Activated naive CD4-positive, alpha-beta T cell treated with Interleukin-2 at 50 U/mL for 16 hours (primary cell): Measurements from ENCODE around the gene ELFN1.
"Not testable (repeated sequence)": the region's sequence is repeated elsewhere in the genome, so short reads cannot be mapped to it uniquely, and the experiment has no call there.

Experiments
- DNase-seq: peaks from one replicate; pipeline ENCODE4 v3.0.0-alpha.2; 2020

The ELFN1 gene

DNA sequence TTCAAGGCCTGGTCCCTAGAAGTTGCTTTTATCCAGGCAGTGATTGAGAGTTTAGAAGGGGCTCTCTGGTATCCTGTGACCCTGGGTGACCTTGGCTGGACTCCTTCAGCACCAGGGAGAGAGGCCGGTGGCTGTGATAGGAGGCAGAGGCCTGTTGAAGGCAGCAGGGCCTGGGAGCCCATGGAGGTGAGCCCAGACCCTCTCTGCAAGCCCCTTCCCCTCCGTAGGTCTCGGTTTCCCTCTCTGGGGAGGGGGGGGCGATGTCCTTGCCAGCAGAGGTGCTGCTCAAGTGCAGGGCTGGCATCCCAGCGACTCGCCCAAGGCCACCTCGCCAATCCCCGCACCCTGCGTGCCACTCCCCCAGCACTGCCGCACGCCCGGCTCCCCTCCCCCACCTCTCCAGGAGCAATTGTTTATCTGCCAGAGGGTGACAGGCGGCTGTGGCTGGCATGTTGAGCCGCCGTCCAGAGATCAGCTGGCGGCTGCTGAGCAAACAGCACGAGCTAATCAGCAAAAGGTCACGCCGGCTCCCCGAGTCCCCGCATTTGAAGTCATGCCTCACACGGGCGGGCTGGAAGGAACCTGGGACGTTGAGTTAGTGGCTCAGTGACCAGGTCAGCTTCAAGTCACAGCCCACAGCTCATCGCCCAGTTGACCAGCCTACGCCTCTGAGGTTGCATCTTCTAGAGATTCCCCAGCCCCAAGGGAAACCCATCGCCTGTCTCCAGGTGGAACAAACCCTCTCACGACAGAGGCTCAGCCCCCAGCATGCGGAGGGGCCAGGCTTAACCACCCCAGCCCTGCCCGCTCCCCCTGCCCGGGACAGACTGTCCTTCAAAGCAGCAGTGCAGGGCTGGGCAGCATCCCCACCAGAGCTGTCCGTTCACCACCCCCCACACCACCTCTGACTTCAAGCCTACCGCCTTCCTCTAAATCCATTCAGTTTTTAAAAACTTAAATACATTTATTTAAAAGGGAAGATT is 43.7 kb downstream of the ELFN1 start:
- no peak for DNase-seq

DNA sequence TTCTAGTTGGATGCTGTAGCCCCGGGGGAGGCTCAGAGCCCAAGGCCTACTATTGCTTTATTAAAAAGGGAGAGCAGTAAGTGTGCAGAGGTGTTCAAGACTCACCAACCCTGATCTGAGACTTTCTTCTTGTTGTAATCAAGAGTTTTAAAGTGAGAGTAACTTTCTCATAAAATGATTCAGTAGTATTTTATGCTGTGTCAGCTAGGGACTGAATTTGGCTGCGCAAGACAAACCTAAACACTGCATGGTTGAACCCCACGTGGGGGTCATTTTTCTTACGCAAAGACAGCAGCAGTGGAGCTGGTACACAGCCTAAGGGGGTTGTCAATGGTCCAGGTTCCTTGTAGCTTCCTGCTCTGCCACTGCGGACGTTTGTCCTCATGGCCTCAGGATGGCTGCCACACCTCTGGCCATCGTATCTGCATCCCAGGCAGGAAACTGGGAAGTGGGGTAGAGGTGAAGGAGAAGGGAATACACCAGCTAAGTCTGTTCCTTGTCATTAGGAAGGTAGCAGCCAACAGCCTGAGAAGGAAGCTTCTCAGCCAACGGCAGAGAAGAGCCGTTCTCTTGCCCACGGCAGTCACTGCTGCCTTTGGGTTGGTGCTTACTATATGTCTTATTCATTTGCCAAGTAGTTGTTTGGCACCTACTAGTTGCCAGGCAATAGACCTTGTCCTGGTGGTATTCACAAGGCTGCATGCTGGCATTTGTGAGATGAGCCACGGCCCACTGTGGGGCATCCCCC is 44.7 kb downstream of the ELFN1 start:
- no peak for DNase-seq

DNA sequence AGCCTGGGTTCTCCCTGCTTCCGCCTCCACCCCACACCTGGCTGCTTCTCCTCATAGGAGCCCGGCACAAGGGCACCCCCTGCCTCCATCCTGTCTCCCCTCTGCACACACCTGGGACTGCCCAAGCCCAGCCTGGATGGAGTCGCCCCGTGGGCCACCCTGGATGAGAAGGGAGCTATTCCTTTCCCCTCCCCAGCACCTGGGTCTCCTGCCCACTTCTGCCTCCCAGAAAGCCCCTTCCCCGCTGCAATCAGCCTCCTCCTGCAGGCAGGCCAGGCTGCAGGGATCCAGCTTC is 45.2 kb downstream of the ELFN1 start:
- DNase-seq: no peak

DNA sequence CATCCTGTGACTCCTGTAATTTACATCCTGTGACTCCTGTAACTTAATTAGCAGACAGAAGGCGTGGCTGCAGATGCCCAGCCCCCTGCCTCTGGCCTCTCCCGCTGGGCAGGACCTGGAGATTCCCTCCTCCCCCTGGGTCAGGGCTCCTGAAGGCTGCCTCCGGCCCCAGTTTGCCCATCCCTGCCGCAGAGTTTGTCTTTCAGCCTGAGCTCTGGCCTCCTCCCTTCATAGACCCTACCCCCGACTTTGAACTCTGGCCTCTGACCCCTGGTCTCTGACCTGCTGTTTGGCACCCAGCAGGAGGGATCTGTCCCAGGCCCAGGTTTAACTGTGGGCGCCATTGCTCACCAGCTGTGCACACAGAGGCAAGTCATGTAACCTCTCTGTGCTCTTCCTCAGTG is 45.6 kb downstream of the ELFN1 start:
- no peak for DNase-seq

DNA sequence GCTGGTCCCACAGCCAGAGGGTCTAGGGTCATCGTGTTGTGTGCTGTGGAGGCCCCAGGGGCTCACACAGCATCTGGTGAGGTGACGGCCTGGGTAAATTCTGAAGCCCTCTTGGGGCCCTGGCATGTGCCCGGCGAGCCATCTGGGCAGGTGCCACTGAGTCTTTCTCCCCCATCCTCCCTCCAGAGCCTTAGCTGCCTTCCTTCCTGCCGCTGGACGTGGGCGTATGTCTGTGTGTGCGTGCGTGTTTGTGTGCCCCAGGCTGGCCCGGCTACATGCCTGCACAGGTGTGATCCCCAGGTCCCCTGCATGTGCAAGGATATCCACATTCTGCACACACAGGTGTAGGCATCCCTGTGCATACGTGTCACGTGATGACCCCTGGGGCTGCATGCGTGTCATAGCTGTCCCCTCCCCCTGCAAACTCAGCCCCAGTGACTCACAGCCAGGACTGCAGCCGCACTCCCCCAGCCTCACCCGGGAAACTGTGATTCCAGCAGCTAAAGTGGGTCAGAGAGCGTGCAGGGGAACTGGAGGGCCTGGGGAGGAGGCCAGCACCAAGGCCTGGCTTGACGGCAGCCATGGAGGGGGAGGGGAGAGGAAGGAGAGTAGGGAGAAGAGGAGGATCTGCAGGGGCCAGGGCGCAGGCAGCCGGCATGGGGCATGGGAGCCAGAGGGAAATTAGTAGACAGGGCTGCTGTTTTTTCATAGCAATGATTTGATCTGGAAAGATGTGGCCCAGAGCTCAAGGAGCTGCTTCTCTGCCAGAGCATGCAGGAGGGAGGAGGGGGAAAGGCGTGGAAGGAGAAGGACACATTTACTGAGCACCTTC is 46.4 kb downstream of the ELFN1 start:
- no peak for DNase-seq

DNA sequence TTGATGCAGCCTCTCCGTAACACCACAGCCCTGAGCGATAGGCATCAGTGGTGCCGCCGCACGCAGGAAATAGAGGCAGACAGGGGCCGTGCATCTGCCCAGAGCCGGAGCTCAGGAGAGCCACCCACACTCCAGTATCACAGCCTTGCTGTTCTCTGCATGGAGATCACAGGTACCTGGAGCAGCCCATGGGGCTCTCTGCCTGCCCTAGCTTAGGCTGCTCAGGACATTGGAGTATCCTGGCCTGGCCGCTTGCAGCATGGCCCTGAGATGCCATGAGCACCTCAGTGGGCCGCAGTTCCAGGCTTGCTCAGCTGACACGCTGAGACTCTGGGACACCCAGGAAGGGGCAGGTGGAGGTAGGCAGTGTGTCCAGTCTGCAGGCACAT is 47.0 kb downstream of the ELFN1 start:
- no peak for DNase-seq

DNA sequence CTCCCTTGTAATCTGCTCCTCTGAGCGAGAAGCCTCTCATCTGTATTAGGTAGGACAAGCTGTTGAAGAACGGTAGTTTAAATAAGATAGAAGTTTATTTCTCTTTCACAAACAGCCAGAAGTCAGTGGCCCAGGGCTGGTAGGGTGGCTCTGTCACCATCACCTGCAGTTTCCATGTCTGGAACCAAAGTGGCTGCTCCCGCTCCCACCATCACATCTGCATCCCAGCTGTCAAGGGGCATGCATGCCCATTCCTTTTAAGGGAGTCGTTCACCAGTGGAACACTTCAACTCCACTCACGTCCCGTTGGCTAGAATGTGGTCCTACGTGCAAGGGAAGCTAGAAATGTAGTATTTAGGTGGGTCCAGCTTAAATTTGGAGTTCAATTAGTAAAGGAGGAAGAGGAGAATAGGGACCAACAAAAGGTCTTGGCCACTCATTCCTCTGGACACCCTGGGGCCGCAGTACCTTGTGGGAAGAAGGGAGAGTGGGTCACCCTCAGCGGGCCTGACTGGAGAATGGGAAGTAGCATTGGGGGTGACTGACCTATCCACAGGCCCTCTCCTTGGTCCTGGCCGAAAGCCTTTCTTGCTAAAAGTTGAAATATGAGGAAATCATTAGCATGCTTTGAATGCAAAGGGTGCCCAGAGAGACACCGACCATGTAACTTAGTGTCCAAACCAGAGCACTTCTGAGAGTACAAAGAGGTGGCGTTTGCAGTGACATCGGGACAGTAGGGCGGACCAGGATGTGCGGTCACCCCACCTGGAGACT is 48.0 kb downstream of the ELFN1 start:
- DNase-seq: no peak

DNA sequence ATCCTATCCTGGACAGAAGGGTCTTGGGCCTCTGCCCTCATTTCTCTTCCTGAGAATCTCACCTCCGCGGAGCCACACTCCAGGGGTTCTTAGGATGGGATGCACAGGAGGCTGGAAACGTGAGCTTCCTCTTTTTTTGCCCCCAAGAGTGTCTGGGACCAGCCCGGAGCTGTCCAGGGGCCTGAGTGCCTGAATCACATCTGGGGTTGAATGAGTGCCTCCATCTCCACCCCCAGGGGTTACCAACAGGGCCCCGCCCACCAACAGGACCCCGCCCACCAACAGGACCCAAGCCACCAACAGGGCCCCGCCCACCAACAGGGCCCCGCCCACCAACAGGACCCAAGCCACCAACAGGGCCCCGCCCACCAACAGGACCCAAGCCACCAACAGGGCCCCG is 48.8 kb downstream of the ELFN1 start:
- DNase-seq: not testable (repeated sequence)

DNA sequence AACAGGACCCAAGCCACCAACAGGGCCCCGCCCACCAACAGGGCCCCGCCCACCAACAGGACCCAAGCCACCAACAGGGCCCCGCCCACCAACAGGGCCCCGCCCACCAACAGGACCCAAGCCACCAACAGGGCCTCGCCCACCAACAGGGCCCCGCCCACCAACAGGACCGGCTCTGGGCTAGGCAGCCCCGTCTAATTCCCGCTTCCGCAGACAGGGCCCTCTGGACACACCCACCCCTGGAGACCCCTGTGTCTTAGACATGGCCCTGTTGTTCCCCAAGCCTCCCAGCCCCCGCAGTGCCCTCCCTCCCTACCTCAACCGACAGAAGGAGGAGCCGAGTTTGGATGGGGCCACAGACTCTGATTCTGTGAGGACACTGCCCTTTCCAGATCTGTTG is 49.2 kb downstream of the ELFN1 start:
- DNase-seq: not testable (repeated sequence)

DNA sequence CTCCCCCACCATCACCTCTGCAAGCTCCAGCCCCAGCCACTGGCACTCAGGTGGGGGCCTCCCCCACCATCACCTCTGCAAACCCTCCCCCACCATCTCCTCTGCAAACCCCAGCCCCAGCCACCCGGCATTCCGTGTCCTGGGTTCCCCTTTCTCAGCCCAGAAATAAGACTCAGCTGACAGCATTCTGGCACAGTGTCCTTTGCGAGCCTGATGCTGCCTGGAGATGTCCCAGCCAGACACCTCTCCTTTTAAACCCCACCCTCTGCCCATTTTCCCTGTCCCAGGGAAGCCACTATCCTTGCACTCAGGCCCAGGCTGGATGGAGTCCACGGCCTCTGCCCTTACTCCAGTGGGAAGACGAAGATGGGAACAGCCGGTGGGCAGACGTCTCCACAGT is 49.8 kb downstream of the ELFN1 start:
- no peak for DNase-seq

DNA sequence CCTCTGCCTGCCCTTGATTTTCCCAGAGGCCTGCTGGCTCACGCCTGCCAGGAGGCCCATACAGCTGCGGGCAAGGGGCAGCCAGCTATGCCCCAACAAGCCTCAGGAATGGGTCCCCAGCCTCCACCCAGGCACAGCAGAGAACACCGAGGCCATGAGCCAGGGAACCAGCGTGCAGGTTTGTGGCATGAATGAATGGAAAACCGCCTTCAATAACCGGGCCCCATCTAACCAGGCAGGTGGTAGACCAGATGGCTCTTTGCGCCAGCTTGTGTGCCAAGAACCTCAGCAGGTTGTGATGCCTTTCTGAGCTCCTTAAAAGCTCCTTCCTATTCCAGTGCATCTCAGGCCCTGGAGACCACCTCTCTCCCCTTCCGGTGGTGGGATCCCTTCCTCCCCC is 50.2 kb downstream of the ELFN1 start:
- no peak for DNase-seq

DNA sequence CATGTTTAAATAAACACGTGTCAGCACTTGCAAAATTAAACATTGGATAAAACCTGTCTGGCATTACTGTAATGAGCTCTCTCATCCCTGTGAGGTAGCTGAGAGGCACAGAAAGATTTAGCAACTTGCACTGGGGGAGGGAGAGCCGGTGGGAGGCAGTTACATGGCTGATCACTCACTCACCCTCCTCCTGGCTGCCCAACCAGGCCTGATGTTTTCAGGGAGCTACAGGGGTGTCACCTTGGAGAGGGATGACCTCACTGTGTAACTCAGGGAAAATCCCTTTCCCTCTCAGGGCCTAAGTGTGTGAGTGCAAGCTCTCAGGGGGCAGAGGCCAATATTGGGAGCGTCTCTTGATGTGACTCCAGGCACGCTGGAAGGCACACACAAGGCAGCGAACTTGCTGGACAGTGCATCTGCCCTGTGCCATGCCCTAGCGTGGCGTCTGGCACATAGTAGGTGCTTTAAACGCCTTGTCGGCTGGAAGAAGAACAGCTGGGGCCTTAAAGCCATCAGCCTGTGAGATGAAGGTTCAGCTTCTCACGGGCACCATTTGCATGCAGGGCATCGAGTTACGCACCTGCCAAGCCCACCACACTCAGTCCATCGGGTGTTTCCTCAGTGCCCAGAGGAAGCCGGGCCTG is 51.1 kb downstream of the ELFN1 start:
- DNase-seq: no peak

DNA sequence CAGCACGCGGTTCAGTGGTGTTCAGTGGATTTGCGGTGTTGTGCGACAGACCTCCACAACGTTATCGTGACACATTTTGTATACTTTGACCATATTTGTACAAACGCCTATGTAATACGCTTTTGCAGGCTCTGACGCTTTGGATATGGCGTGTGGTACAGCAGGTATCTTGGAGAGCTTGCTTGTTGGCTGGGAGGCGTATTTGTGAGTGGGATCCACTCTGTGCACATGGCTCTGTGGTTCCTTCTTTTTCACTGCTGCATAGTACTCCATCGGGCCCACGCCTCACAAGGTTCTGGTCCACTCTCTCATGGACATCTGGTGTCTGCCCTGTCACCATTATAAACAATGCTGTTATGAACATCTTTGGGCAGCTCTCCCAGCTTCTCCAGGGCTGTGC is 53.2 kb downstream of the ELFN1 start:
- no peak for DNase-seq

DNA sequence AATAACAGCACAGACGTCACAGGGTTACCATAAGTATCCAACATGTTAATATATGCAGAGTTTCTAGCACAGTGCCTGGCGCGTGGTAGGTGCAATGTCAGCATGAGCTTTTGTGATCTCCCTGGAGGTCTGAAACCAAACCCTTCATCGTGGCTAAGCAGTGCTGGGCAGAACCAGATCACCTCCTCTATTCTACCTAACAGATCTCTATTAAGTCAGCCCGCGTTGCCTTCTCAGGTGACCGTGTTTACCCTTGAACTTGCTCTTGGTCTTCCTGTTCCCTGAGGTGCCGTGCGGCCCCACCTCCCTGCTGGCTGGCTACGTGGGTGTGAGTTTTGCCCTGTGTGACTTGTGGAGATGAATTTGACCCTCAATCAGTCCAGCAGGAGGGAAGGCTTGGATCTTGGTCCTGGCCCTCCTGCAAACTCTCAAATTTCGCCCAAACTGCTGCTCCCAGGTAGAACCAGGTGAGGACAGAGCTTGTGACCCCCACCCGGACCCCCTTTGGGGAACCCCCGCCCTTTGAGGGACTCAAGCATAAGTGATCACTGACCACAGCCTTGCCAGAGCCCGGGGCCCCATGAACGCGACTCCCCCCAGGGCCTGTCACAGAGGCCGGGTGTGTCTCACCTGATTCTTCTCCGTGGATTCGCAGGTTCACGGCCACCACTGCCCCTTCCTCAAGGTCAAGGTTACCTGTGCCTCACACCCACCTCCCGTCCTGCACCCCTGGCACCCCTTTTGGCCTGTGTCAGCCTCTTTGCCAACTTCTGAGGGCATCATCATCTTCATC is 54.2 kb downstream of the ELFN1 start:
- DNase-seq: no peak

DNA sequence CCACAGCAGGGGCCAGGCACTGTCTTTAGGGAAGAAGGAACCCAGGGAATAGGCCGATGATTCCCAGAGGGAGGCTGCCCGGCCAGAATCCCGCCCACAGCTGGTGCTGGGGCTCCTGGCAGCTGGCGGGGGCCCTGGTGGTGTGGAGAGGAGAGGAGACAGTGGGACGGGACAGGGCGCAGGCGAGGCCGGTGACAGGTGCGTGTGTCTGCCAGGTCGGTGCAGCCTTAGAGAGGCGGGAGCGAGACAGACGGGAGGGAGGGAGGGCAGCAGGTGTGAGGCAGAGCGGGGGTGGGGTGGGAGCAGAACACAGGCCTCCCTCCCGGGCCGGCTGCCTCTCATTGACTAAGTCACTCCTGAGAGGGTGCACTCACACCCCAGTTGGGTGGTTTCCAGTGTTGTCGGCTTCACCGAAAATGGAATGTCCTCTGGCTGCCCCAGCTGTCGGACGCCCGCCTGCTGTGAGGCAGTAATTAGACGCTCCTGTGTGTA is 55.2 kb downstream of the ELFN1 start:
- DNase-seq: no peak

DNA sequence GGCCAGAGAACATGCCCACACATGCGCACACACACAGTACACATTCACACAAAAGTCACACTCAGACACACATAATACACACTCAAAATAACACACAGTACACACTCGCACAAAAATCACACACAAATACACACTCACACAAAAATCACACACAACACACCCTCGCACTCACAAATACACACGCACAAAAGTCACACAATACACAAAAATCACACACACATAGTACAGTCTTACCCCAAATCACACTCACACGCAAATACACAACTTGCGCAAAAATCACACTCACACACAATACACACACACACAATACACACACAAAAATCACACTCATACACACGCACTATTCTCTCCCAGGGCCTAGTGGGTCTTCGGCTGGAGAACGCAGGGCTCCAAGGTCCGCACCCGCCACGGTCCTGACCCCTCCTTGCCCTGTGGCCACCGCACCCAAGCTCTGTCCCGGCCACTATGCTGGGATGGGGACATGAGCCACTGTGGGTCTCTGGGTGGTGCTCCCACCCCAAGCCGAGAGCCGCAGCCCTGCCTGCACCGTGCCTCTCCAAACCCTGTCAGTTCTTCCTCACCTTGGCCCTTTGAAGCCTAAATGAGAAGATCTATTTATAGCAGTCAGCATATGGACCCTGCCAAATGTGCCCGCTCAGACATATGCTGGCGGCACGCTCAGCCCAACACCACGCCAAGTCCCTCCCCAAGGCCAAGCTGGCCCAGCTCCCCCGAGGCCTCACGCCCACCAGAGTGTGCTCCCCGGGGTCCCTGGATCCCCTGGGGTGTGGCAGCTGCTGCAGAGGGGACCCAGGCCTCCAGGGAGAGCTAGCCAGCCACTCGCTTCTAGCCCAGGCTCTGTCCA is 55.9 kb downstream of the ELFN1 start:
- no peak for DNase-seq

DNA sequence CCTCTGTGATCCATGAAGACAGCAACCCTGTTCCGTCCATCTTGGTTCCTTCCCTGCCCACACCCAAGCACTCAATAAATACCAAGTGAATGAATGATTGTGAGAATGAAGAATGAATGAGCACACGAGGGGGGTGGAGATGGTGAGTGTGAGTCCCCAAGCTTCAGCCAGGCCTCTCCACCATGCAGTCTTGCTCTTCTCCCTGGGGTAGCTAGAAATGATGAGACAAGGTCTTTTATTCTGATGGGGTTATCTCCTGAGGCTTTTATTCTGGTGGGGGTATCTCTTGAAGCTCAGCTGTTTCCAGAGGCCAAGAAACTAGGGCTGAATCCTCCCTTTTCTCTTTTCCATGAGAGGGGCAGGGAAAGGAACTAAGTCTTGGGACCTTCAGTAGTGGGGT is 57.0 kb downstream of the ELFN1 start:
- DNase-seq: no peak

DNA sequence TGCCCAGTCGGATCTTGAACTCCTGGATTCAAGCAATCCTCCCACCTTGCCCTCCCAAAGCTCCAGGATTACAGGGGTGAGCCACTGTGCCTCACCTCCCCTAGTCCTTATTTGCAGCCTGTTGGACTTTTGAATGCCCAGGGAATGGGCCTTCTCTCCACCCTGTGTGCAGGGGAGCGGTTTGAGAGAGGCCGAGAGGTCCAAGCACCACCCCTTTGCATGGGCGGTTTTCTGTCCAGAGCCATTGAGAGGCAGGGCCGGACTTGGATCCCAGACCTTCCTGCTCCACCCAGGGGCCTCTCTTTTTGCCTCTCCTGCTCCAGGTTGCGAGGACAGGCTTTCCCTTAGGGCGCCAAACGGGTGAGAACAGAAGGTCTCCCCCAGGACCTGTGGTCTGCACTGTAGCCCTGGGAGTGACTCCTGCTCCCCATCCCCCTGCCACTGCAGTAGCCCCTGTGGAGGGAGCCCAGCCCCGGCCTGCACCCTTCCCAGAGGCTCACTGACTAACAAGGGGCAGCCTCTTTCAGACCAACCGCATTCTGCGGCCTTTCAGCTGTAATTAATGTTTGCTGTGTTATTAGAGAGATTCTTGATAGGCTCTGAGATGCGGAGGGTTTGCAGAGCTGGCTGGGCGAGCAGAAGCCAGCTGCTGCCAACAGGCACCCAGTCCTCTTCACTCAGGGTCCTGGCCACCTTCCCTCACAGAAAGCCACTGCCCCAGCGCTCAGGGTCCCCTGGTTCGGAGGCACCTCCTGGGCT is 57.9 kb downstream of the ELFN1 start:
- DNase-seq: no peak

DNA sequence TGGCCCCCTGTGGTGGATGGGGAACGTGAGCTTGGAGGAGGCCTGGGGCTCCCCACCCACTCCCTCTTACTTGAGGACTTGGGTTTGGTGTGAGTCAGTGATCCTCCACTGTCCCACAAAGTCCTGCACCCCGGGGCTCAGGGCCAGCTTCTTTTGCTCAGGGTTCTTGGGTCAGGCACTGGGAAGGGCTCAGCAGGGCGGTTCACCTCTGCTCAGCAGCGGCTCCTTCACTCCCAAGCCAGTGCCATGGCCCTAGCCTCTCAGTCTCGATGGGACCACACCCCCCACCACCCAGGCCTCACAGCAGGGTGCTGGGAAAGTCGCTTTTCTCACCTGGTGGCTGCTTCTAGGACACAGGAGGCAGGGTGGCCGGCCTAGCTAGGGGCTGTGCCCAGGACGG is 59.1 kb downstream of the ELFN1 start:
- no peak for DNase-seq
